ENCODE results near the gene THUMPD3.

The THUMPD3 gene

DNA sequence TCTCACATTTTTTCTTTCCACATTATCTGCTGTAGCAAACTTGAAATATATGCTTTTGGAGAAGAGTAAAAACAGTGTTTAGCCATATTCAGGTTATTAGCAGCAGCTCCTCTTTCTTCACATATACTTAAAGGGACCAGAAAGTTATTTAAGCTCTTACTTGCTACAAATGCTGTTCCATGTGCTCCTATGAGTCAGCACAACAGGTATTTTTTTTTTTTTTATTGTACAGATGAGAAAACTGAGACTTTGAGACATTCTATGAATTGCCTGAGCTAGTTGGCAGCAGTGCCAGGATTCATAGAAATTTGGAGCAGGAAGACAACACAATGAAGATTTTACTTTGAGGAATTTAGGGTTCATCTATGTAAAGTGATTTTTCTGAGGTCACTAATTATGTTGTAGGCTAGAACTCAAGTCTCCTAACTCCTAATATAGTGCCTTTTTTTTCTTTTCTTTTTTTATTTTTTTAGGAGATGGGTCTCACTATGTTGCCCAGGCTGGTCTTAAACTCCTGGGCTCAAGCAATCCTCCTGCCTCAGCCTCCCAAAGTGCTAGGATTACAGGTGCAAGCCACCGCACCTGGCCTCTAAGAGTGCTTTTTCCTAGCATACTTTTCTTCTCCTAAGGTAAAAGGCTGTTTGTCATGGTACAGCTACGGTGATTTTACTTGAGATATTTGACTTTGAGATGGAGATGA, 58.1 kb downstream of the THUMPD3 start:
- in situ Hi-C loops (cut with HindIII; ENCODE audit: low pct_unique_long_range_greater_than_20kb, low sequenced_read_pairs): no loop called here
- TF ChIP-seq JUND (IDR thresholded peaks at IDR 0.05; ENCODE audit: low read depth): no peak
- no peak for DNase-seq (ENCODE audit: low read depth in 1 of 2, low spot score in 1 of 2)

DNA sequence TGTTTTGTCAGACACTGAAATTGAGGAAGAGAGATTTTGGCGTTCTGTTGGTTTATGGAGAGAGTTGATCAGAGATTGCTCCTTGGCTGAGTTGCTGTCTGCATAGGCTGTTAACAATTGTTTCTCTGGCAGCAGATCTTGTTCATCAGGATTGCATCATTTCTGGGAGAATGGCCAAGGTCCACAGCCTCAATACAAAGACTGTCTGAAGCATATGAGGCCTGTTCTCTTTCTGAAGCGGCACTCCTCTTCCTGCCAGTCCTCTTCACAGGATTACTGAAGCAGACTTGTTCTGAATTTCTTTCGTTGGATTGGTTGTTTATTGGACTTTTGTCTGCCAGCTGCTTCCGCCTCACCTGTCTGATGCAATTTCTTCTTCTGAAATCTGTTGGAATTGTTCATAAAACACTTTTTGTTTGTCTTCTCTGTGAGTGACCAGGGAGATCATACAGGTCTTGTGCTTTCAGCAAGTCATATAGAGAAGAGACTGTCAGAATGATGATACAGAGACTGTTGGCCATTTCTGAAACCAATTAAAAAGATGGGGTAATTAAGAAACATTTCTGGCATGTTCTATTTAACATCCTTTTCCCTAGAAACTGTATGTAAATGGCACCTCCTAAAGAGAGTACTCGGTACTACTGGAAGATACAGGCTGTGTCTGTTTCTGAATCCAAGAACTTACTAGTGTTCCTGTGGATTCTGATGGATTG, 60.0 kb downstream of the THUMPD3 start:
- DNase-seq (ENCODE audit: low read depth in 1 of 2, low spot score in 1 of 2): peak; percentile 35 to 94
- TF ChIP-seq JUND (IDR thresholded peaks at IDR 0.05; ENCODE audit: low read depth): peak; percentile 67; the same call in 1 of the 2 replicates
- in situ Hi-C loops (cut with HindIII; ENCODE audit: low pct_unique_long_range_greater_than_20kb, low sequenced_read_pairs): no loop called here

- in situ Hi-C loops (cut with HindIII; ENCODE audit: low pct_unique_long_range_greater_than_20kb, low sequenced_read_pairs): no loop called here
- DNase-seq (ENCODE audit: low read depth in 1 of 2, low spot score in 1 of 2): no peak
- no peak for TF ChIP-seq JUND (IDR thresholded peaks at IDR 0.05; ENCODE audit: low read depth)
Measured at GRCh38 chr3:9428411-9428810, 65.6 kb downstream of the THUMPD3 start.

- no peak for TF ChIP-seq JUND (IDR thresholded peaks at IDR 0.05; ENCODE audit: low read depth)
- DNase-seq (ENCODE audit: low read depth in 1 of 2, low spot score in 1 of 2): no peak
- in situ Hi-C loops (cut with HindIII; ENCODE audit: low pct_unique_long_range_greater_than_20kb, low sequenced_read_pairs): no loop called here
Measured at GRCh38 chr3:9430733-9431132, 67.9 kb downstream of the THUMPD3 start.

- no peak for TF ChIP-seq JUND (IDR thresholded peaks at IDR 0.05; ENCODE audit: low read depth)
- in situ Hi-C loops (cut with HindIII; ENCODE audit: low pct_unique_long_range_greater_than_20kb, low sequenced_read_pairs): no loop called here
- DNase-seq (ENCODE audit: low read depth in 1 of 2, low spot score in 1 of 2): no peak
Measured at GRCh38 chr3:9433627-9434521, 71.0 kb downstream of the THUMPD3 start.

GRCh38 chr3:9435316-9435715, 72.5 kb downstream of the THUMPD3 start:
- in situ Hi-C loops (cut with HindIII; ENCODE audit: low pct_unique_long_range_greater_than_20kb, low sequenced_read_pairs): no loop called here
- DNase-seq (ENCODE audit: low read depth in 1 of 2, low spot score in 1 of 2): no peak
- no peak for TF ChIP-seq JUND (IDR thresholded peaks at IDR 0.05; ENCODE audit: low read depth)
